NCI-H146 (cell line): ENCODE data around the gene TVP23A.
"Not testable (repeated sequence)": the region's sequence is repeated elsewhere in the genome, so short reads cannot be mapped to it uniquely, and the experiment has no call there.

ENCODE experiments used
- DNase-seq: peaks from one replicate; lab custom pipeline; 2025; lab: John Stamatoyannopoulos, UW

Gene TVP23A

GRCh38 chr16:10799736-10800135 lies 18.9 kb downstream of the TVP23A start:
- DNase-seq = no peak

GRCh38 chr16:10791048-10791447 lies 27.5 kb downstream of the TVP23A start:
- no peak for DNase-seq

- DNase-seq = not testable (repeated sequence)
Observed at GRCh38 chr16:10788630-10789029, 30.0 kb downstream of the TVP23A start.

- peak; percentile 64 for DNase-seq
Observed at GRCh38 chr16:10787304-10787703, 31.3 kb downstream of the TVP23A start.

GRCh38 chr16:10782628-10783027 lies 36.0 kb downstream of the TVP23A start:
- DNase-seq = no peak

GRCh38 chr16:10780628-10781027 lies 38.0 kb downstream of the TVP23A start:
- DNase-seq = no peak

GRCh38 chr16:10779908-10780307 lies 38.7 kb downstream of the TVP23A start:
- DNase-seq = not testable (repeated sequence)

- no peak for DNase-seq
Observed at GRCh38 chr16:10777356-10777755, 41.2 kb downstream of the TVP23A start.

- DNase-seq = not testable (repeated sequence)
Observed at GRCh38 chr16:10776923-10777322, 41.7 kb downstream of the TVP23A start.

GRCh38 chr16:10776280-10776679 lies 42.3 kb downstream of the TVP23A start:
- no peak for DNase-seq

GRCh38 chr16:10770907-10771306 lies 47.7 kb downstream of the TVP23A start:
- DNase-seq = no peak

GRCh38 chr16:10769381-10769780 lies 49.2 kb downstream of the TVP23A start:
- no peak for DNase-seq

- no peak for DNase-seq
Observed at GRCh38 chr16:10767127-10767526, 51.5 kb downstream of the TVP23A start.

- no peak for DNase-seq
Observed at GRCh38 chr16:10765772-10766171, 52.8 kb downstream of the TVP23A start.

GRCh38 chr16:10763456-10763855 lies 55.1 kb downstream of the TVP23A start:
- no peak for DNase-seq

GRCh38 chr16:10762336-10763016 lies 56.1 kb downstream of the TVP23A start:
- DNase-seq = no peak

GRCh38 chr16:10761373-10761772 lies 57.2 kb downstream of the TVP23A start:
- no peak for DNase-seq

- no peak for DNase-seq
Observed at GRCh38 chr16:10760858-10761257, 57.7 kb downstream of the TVP23A start.

- DNase-seq = no peak
Observed at GRCh38 chr16:10756574-10756973, 62.0 kb downstream of the TVP23A start.

- no peak for DNase-seq
Observed at GRCh38 chr16:10754941-10755340, 63.7 kb downstream of the TVP23A start.

GRCh38 chr16:10753670-10754069 lies 64.9 kb downstream of the TVP23A start:
- DNase-seq = no peak

- DNase-seq = no peak
Observed at GRCh38 chr16:10752843-10753523, 65.6 kb downstream of the TVP23A start.

- no peak for DNase-seq
Observed at GRCh38 chr16:10751291-10751697, 67.3 kb downstream of the TVP23A start.

GRCh38 chr16:10750793-10751192 lies 67.8 kb downstream of the TVP23A start:
- no peak for DNase-seq
